ENCODE results near the gene VCY1B.
"Not testable (repeated sequence)": the region's sequence is repeated elsewhere in the genome, so short reads cannot be mapped to it uniquely, and the experiment has no call there.

The VCY1B gene

DNA sequence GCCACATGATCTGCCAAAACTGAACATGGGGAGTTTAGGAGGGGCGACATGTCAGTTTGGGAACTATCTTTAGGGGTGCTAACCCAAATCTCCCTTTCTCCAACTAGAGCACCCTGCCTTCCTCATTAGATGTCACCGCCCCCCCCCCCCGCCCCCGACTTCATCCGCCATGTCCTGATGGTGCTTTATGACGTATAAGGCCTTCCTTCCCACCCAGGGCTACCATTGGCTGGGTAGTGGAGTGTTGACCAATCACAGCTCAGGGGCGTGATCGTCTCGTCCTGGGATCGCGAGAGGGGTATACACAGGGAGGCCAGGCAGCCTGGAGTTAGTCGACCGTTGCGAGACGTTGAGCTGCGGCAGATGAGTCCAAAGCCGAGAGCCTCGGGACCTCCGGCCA, at the start of gene VCY1B:
Gene VCY1B (plus strand): TSS at position 301 of the 400 bp plus-strand sequence. CDS start 63 bp downstream, at position 364.
- not testable (repeated sequence) for DNase-seq (ENCODE audit: low read depth)

DNA sequence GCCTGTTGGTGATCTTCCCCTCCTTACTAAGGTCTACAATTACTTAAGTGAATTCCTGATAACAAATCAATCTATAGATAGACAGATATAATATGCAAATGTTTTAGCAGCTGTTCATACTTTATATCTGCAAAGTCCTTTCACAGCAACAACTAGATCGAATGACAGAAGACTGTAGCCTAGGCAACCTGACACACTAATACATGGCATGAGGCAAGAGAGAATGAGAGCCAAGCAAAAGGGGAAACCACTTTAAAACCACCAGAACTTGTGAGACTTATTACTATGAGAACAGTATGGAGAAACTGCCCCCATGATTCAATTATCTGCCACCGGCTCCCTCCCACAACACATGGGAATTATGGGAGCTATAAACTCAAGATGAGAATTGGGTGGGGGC, 44.1 kb upstream of the VCY1B start:
- not testable (repeated sequence) for DNase-seq (ENCODE audit: low read depth)

- DNase-seq (ENCODE audit: low read depth) = not testable (repeated sequence)
Observed at GRCh38 chrY:14030395-14030794, 25.6 kb upstream of the VCY1B start.

DNA sequence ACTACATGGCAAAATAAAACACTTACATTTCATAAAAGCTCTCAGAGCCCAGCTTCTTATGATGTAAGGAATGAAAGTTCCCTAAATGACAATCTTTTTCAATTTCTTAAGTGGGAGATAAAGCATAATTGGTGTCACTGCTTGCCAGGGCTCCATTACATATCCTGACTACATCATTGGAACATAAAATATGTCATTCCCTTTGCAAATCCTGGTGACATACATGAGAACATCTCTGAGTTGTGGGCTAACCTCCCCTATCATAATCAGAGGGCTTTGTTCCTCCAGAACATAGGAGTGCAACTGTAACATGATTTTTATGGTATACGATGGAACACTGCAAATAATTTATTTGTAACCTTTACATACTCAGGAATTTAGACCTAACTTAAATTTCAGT, 29.9 kb downstream of the VCY1B start:
- DNase-seq (ENCODE audit: low read depth) = no peak

Data from HS-27A (cell line).